ENCODE results near the gene RASGRP4.
"Not testable (repeated sequence)": the region's sequence is repeated elsewhere in the genome, so short reads cannot be mapped to it uniquely, and the experiment has no call there.

Gene RASGRP4

GRCh38 chr19:38417146-38417543 is 8.9 kb downstream of the RASGRP4 start:
- DNase-seq (ENCODE audit: low read depth, low spot score) = no peak

GRCh38 chr19:38413416-38413815 is 12.6 kb downstream of the RASGRP4 start:
- no peak for DNase-seq (ENCODE audit: low read depth, low spot score)

- DNase-seq (ENCODE audit: low read depth, low spot score) = no peak
These were observed 13.1 kb downstream of the RASGRP4 start for GRCh38 chr19:38412961-38413360.

- no peak for DNase-seq (ENCODE audit: low read depth, low spot score)
These were observed 13.5 kb downstream of the RASGRP4 start for GRCh38 chr19:38412491-38412890.

GRCh38 chr19:38411898-38412297 is 14.1 kb downstream of the RASGRP4 start:
- DNase-seq (ENCODE audit: low read depth, low spot score) = not testable (repeated sequence)

- DNase-seq (ENCODE audit: low read depth, low spot score) = no peak
These were observed 14.8 kb downstream of the RASGRP4 start for GRCh38 chr19:38411041-38411712.

GRCh38 chr19:38410407-38410806 is 15.6 kb downstream of the RASGRP4 start:
- DNase-seq (ENCODE audit: low read depth, low spot score) = not testable (repeated sequence)

- peak; percentile 57 for DNase-seq (ENCODE audit: low read depth, low spot score)
These were observed 16.3 kb downstream of the RASGRP4 start for GRCh38 chr19:38409631-38410133.

- no peak for DNase-seq (ENCODE audit: low read depth, low spot score)
These were observed 20.7 kb downstream of the RASGRP4 start for GRCh38 chr19:38405276-38405675.

GRCh38 chr19:38404858-38405257 is 21.2 kb downstream of the RASGRP4 start:
- no peak for DNase-seq (ENCODE audit: low read depth, low spot score)

- DNase-seq (ENCODE audit: low read depth, low spot score) = peak; percentile 99
These were observed 22.9 kb downstream of the RASGRP4 start, which contains the start of gene FAM98C for GRCh38 chr19:38402967-38403674. Gene FAM98C (plus strand): TSS chr19:38403093. CDS start chr19:38403154, 61 bp downstream.

GRCh38 chr19:38402623-38402966 is 23.4 kb downstream of the RASGRP4 start:
- DNase-seq (ENCODE audit: low read depth, low spot score) = no peak

- peak; percentile 41 for DNase-seq (ENCODE audit: low read depth, low spot score)
These were observed 24.9 kb downstream of the RASGRP4 start for GRCh38 chr19:38401148-38401547.

- peak; percentile 18 for DNase-seq (ENCODE audit: low read depth, low spot score)
These were observed 25.7 kb downstream of the RASGRP4 start for GRCh38 chr19:38400361-38400760.

- no peak for DNase-seq (ENCODE audit: low read depth, low spot score)
These were observed 26.5 kb downstream of the RASGRP4 start for GRCh38 chr19:38399537-38399936.

GRCh38 chr19:38399081-38399480 is 26.9 kb downstream of the RASGRP4 start:
- DNase-seq (ENCODE audit: low read depth, low spot score) = no peak

GRCh38 chr19:38395381-38396114 is 30.5 kb downstream of the RASGRP4 start:
- DNase-seq (ENCODE audit: low read depth, low spot score) = no peak

GRCh38 chr19:38394488-38394887 is 31.5 kb downstream of the RASGRP4 start:
- DNase-seq (ENCODE audit: low read depth, low spot score) = peak; percentile 54

- DNase-seq (ENCODE audit: low read depth, low spot score) = no peak
These were observed 33.2 kb downstream of the RASGRP4 start for GRCh38 chr19:38392707-38393308.

GRCh38 chr19:38391911-38392464 is 34.0 kb downstream of the RASGRP4 start:
- no peak for DNase-seq (ENCODE audit: low read depth, low spot score)

All from astrocyte of the hippocampus (primary cell).